RKO (cell line): ENCODE results near the gene DUSP3.

Experiments used
- DNase-seq: peaks from one replicate; pipeline ENCODE4 v3.0.0-alpha.2; 2016; ENCODE audit warnings: low spot score

The DUSP3 gene

GRCh38 chr17:43732958-43733357 lies 45.8 kb downstream of the DUSP3 start:
- peak; percentile 29 for DNase-seq

DNA sequence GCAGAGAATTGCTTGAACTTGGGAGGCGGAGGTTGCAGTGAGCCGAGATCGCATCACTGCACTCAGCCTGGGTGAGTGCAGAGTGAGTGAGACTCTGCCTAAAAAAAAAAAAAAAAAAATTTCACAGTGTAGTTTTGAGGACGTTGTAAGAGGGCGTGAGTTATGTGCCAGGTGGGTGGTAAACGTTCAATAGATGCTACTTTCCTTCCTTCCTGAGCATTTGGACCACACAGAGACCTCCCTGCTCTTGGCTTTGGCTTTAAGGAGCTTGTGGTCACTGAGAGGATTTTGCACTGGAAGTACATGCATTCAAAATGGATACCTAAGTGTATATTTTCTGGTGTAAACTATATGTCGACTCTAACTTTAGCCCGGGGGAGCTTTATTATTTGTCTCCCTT lies 50.7 kb downstream of the DUSP3 start:
- no peak for DNase-seq

GRCh38 chr17:43723697-43724359 lies 54.9 kb downstream of the DUSP3 start:
- DNase-seq, result peak; percentile 28

- no peak for DNase-seq
Measured at GRCh38 chr17:43722870-43723665, 55.7 kb downstream of the DUSP3 start.

DNA sequence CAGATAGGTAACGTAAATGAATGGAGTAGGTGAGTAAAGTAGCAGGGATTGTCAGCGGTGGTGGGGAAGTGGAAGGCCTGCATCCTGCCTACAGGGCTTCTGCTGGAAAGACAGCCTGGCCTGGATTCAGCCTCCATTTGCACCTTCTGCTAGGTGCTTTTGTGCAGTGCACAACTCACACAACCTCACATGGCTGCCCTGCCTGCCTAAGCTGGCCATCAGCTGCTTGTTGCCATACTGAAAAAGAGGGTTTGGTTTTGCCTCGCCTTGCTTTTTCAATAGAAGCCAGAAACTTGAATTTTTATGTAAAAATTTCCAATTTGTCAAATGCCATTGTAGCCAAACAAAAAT lies 56.5 kb downstream of the DUSP3 start:
- DNase-seq, result no peak

DNA sequence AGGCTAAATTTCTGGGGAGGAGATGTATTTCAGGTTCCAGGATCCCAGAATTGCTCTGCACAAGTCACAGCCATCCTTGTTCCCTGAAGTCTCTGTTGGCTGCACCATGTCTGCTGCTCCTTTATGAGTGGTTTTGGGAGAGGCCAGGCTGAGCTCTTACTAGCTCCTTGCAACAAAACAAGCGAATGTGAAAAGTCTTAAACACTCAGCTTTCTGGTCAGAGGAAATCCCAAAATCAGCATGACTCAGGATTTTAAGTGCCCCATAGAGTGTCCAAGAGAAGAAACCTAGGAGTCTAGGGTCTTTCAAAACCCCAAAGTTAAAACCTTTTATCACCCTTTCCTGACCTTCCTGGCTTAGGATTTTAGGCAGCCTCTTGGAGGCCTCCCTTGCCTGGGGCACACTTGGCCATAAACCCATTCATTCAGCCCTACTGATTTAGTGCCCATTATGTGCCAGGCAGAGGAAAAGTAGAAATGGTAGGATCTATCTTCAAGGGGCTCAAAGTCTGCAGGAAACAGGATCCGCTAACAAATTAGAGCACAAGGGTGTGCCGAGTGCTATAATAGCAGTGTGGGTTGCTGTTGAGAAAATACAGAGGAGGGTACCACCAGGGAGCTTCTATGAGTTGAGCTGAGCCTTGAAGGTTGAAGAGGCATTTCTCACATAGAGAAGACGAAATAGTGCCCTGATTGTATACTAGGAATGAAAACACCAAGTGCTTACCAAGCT lies 57.1 kb downstream of the DUSP3 start:
- DNase-seq, result no peak

DNA sequence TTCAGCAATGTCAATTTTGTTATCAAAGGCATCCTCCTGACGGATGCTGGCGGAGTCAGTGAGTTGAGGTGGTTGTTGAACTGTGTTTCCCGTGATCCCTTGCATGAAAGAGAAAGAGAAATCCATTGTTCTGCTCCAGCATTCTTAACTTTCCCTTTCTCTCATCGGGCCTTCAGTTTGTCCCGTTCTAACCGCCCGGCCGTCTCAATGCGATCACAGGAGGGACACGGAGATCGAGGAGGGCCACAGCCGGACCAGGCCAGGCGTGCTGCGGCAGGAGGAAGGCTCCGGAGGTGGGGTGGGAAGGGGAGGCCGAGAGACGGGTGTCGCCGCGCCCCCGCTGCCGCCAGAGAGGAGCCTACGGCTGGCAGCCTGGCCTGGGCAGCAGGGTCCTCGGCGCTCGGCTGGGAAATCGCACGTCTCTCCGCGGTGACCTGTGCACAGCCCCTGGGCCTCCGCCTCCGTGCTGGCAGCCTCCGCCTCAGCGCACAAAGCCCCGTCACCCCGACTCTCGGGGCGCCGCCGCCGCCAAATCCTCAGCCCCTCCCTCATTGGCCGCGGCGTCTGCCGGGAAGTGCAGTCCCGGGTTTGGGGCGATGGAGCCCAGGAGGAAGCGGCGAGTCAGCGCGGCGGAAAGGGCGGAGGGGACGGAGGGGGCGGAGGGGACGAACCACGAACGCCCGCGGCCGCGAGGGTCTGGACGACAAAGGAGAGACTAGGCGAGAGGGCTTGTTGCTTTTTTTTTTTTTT lies 58.3 kb downstream of the DUSP3 start:
- peak; percentile 80 for DNase-seq

- DNase-seq, result no peak
Measured at GRCh38 chr17:43719578-43719977, 59.2 kb downstream of the DUSP3 start.

DNA sequence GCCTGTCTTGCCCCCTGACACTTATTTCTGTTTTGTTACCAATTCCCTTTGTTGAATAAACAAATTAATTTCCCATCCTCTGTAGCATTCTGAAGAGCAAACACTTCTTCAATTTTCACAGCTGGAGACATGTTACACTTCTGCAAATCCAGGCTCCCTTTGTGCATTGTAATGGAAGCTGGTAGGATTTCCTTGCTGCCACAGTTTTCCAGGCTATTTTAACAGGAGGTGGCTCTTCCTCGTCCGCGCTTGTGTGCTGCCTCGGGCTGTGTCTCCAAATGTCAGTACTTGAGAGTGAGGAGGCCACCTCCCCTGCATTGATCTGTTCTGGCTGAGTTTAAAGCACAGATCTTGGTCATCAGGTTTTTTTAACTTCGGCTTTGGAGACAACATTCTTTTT lies 60.2 kb downstream of the DUSP3 start:
- DNase-seq, result no peak

- DNase-seq, result no peak
Measured at GRCh38 chr17:43717913-43718312, 60.9 kb downstream of the DUSP3 start.
